Measurements from ENCODE around the gene TNFRSF12A. TPM values are rescaled to one million over a fixed set of nuclear protein-coding genes. Genes with fewer than 3 reads are reported as not detected.
A peak's percentile ranks its signal among the peaks of the same experiment; 100 is the strongest.

Gene TNFRSF12A
- total and polyA plus RNA-seq, 9 of the 15 experiments (the other 6 are each of a cell fraction or from before 2014, with no cell fraction given) = 0.41 to 61.8 (median 26.5) TPM

GRCh38 chr16:3021449-3022207 lies 1.5 kb downstream of the TNFRSF12A start (continued):
- TF ChIP-seq ARID4B (CRISPR knock-in tag; IDR thresholded peaks at IDR 0.05) (0 out of 2 replicates have a peak, but pooled peaks have one; percentile 55), MAX (CRISPR knock-in tag; IDR thresholded peaks at IDR 0.05) (peak; percentile 21; the same call in 1 of the 2 replicates), EWSR1 (IDR thresholded peaks at IDR 0.05; ENCODE audit: borderline replicate concordance, low read depth, partially characterized antibody) (no peak), RBM15 (IDR thresholded peaks at IDR 0.05; ENCODE audit: insufficient read depth, low read length) (no peak), POLR3A (IDR thresholded peaks at IDR 0.05; ENCODE audit: borderline replicate concordance, extremely low read depth, insufficient read depth, insufficient read length) (no peak), HBP1 (CRISPR knock-in tag; IDR thresholded peaks at IDR 0.05) (no peak), THAP12 (CRISPR knock-in tag; IDR thresholded peaks at IDR 0.05) (0 out of 2 replicates have a peak, but pooled peaks have one; percentile 10), ZKSCAN1 (IDR thresholded peaks at IDR 0.05; ENCODE audit: low read depth, low read length) (no peak), FOSL1 (tag; conservative IDR thresholded peaks at IDR 0.05) (no peak), RNF2 (IDR thresholded peaks at IDR 0.05) (no peak), KDM2B (CRISPR knock-in tag; IDR thresholded peaks at IDR 0.05) (no peak), ZNF445 (CRISPR knock-in tag; IDR thresholded peaks at IDR 0.05; ENCODE audit: low read depth) (no peak), MTA1 (IDR thresholded peaks at IDR 0.05; ENCODE audit: borderline replicate concordance) (no peak), ZNF551 (CRISPR knock-in tag; IDR thresholded peaks at IDR 0.05) (no peak), ZNF224 (CRISPR knock-in tag; IDR thresholded peaks at IDR 0.05) (no peak), MYBL2 (IDR thresholded peaks at IDR 0.05; ENCODE audit: low read depth) (no peak), MYBL2 (CRISPR knock-in tag; IDR thresholded peaks at IDR 0.05; ENCODE audit: borderline replicate concordance) (no peak)

All from K562 (cell line).